ENCODE data around the gene PPM1F. TPM values are rescaled to one million over a fixed set of nuclear protein-coding genes. Genes with fewer than 3 reads are reported as not detected.

PPM1F gene
- total RNA-seq, 1 donor from 2014 or later: 244 TPM

GRCh38 chr22:21963286-21963685 lies 10.6 kb upstream of the PPM1F start:
- TF ChIP-seq CTCF (IDR thresholded peaks at IDR 0.05; ENCODE audit: unreplicated experiment): no peak
- Mint-ChIP-seq H3K4me1 (ENCODE audit: unreplicated experiment) (no peaks in the 10 kb centered on the region), H3K9me3 (ENCODE audit: unreplicated experiment) (no peaks in the 10 kb centered on the region), H3K4me3 (ENCODE audit: unreplicated experiment) (peak overlapping the region; percentile 79), H3K27ac (ENCODE audit: unreplicated experiment) (no peak overlapping the region), H3K27me3 (ENCODE audit: unreplicated experiment) (peaks cover 11% of the 10 kb centered on the region), H3K36me3 (ENCODE audit: low read depth, unreplicated experiment) (peaks cover 42% of the 10 kb centered on the region)
- no peak for DNase-seq (ENCODE audit: low spot score)

GRCh38 chr22:21962655-21962949 lies 10.0 kb upstream of the PPM1F start:
- DNase-seq (ENCODE audit: low spot score): no peak
- H3K27ac Mint-ChIP-seq (ENCODE audit: unreplicated experiment): no peak overlapping the region
- no peaks in the 10 kb centered on the region for H3K9me3 Mint-ChIP-seq (ENCODE audit: unreplicated experiment)
- peaks cover 38% of the 10 kb centered on the region for H3K36me3 Mint-ChIP-seq (ENCODE audit: low read depth, unreplicated experiment)
- no peaks in the 10 kb centered on the region for H3K4me1 Mint-ChIP-seq (ENCODE audit: unreplicated experiment)
- TF ChIP-seq CTCF (IDR thresholded peaks at IDR 0.05; ENCODE audit: unreplicated experiment): no peak
- H3K27me3 Mint-ChIP-seq (ENCODE audit: unreplicated experiment): peaks cover 11% of the 10 kb centered on the region
- H3K4me3 Mint-ChIP-seq (ENCODE audit: unreplicated experiment): no peak overlapping the region

GRCh38 chr22:21961886-21962654 lies 9.4 kb upstream of the PPM1F start:
- DNase-seq (ENCODE audit: low spot score): no peak
- H3K27ac Mint-ChIP-seq (ENCODE audit: unreplicated experiment): no peak overlapping the region

GRCh38 chr22:21961127-21961867 lies 8.6 kb upstream of the PPM1F start:
- H3K27me3 Mint-ChIP-seq (ENCODE audit: unreplicated experiment): peaks cover 13% of the 10 kb centered on the region
- no peak for TF ChIP-seq CTCF (IDR thresholded peaks at IDR 0.05; ENCODE audit: unreplicated experiment)
- H3K36me3 Mint-ChIP-seq (ENCODE audit: low read depth, unreplicated experiment): peaks cover 25% of the 10 kb centered on the region
- H3K4me1 Mint-ChIP-seq (ENCODE audit: unreplicated experiment): no peaks in the 10 kb centered on the region
- no peak overlapping the region for H3K4me3 Mint-ChIP-seq (ENCODE audit: unreplicated experiment)
- no peaks in the 10 kb centered on the region for H3K9me3 Mint-ChIP-seq (ENCODE audit: unreplicated experiment)
- no peak overlapping the region for H3K27ac Mint-ChIP-seq (ENCODE audit: unreplicated experiment)
- DNase-seq (ENCODE audit: low spot score): no peak

More at GRCh38 chr22:21961886-21962654, 9.4 kb upstream of the PPM1F start:
- TF ChIP-seq CTCF (IDR thresholded peaks at IDR 0.05; ENCODE audit: unreplicated experiment): no peak
- Mint-ChIP-seq H3K4me3 (ENCODE audit: unreplicated experiment) (no peak overlapping the region), H3K36me3 (ENCODE audit: low read depth, unreplicated experiment) (peaks cover 33% of the 10 kb centered on the region), H3K9me3 (ENCODE audit: unreplicated experiment) (no peaks in the 10 kb centered on the region), H3K27me3 (ENCODE audit: unreplicated experiment) (peaks cover 11% of the 10 kb centered on the region), H3K4me1 (ENCODE audit: unreplicated experiment) (no peaks in the 10 kb centered on the region)

Measured in endothelial cell (in vitro differentiated cells).